Measurements from ENCODE around the gene STRADA.
"Not testable (repeated sequence)": the region's sequence is repeated elsewhere in the genome, so short reads cannot be mapped to it uniquely, and the experiment has no call there.

STRADA gene

GRCh38 chr17:63754046-63754445 is 12.4 kb upstream of the STRADA start:
- DNase-seq: no peak

GRCh38 chr17:63753215-63753614 is 11.6 kb upstream of the STRADA start:
- no peak for DNase-seq

- DNase-seq: no peak
These were observed 11.1 kb upstream of the STRADA start for GRCh38 chr17:63752707-63753106.

- no peak for DNase-seq
These were observed 10.2 kb upstream of the STRADA start for GRCh38 chr17:63751806-63752205.

GRCh38 chr17:63741143-63741407 is 524 bp downstream of the STRADA start:
- DNase-seq: no peak

- DNase-seq: peak; percentile 1
These were observed 996 bp downstream of the STRADA start for GRCh38 chr17:63740464-63741142.

- no peak for DNase-seq
These were observed 5.9 kb downstream of the STRADA start for GRCh38 chr17:63735691-63736090.

GRCh38 chr17:63722403-63722802 is 19.2 kb downstream of the STRADA start:
- no peak for DNase-seq

GRCh38 chr17:63720194-63720593 is 21.4 kb downstream of the STRADA start:
- not testable (repeated sequence) for DNase-seq

- no peak for DNase-seq
These were observed 22.6 kb downstream of the STRADA start for GRCh38 chr17:63718988-63719387.

- DNase-seq: no peak
These were observed 25.2 kb downstream of the STRADA start for GRCh38 chr17:63716426-63716825.

GRCh38 chr17:63714550-63715277 is 26.9 kb downstream of the STRADA start:
- DNase-seq: no peak

- no peak for DNase-seq
These were observed 32.5 kb downstream of the STRADA start for GRCh38 chr17:63709110-63709509.

GRCh38 chr17:63707151-63707550 is 34.4 kb downstream of the STRADA start:
- no peak for DNase-seq

- DNase-seq: no peak
These were observed 35.1 kb downstream of the STRADA start for GRCh38 chr17:63706336-63707082.

- DNase-seq: no peak
These were observed 35.9 kb downstream of the STRADA start for GRCh38 chr17:63705657-63706056.

- DNase-seq: no peak
These were observed 36.8 kb downstream of the STRADA start for GRCh38 chr17:63704836-63705235.

- DNase-seq: no peak
These were observed 37.4 kb downstream of the STRADA start for GRCh38 chr17:63704259-63704576.

GRCh38 chr17:63703556-63704258 is 37.9 kb downstream of the STRADA start:
- DNase-seq: no peak

GRCh38 chr17:63703029-63703428 is 38.6 kb downstream of the STRADA start:
- DNase-seq: no peak

- no peak for DNase-seq
These were observed 38.9 kb downstream of the STRADA start for GRCh38 chr17:63702721-63703015.

- no peak for DNase-seq
These were observed 39.5 kb downstream of the STRADA start for GRCh38 chr17:63701868-63702720.

- no peak for DNase-seq
These were observed 40.2 kb downstream of the STRADA start for GRCh38 chr17:63701456-63701820.
